Esophagus muscularis mucosa (tissue), 4 donors: Measurements from ENCODE around the gene ARL8B. TPM values are rescaled to one million over a fixed set of nuclear protein-coding genes. Genes with fewer than 3 reads are reported as not detected.

Source experiments
- DNase-seq: peaks from one replicate; pipeline ENCODE4 v3.0.0-alpha.2; 2017; ENCODE audit errors: extremely low spot score
- H3K27ac ChIP-seq, 4 donors: fragments of 200-600 bp; sonication (generic); replicated peaks in 1 of 4; 1 replicate in 3 of 4; 2 replicates in 1 of 4; pipeline ENCODE4 v1.5.1; 2016 to 2019; ENCODE audit warnings: mild to moderate bottlenecking in 1 of 4
- H3K27me3 ChIP-seq, 4 donors: fragments of 200-600 bp; sonication (generic); one replicate each; pipeline versions ENCODE4 v1.5.1 to v1.6.0; 2016 to 2019
- H3K36me3 ChIP-seq, 4 donors: fragments of 200-600 bp; sonication (generic); one replicate each; pipeline ENCODE4 v1.5.1; 2016 to 2019
- H3K4me1 ChIP-seq, 4 donors: fragments of 200-600 bp; sonication (generic); one replicate each; pipeline ENCODE4 v1.5.1; 2016 to 2019
- H3K4me3 ChIP-seq, 4 donors: fragments of 200-600 bp; sonication (generic); 1 replicate in 2 of 4; 2 replicates in 2 of 4; pipeline ENCODE4 v1.5.1; 2016 to 2019; ENCODE audit warnings: mild to moderate bottlenecking in 4 of 4, moderate library complexity in 1 of 4
- H3K9me3 ChIP-seq, 4 donors: fragments of 200-600 bp; sonication (generic); 1 replicate in 3 of 4; 2 replicates in 1 of 4; pipeline ENCODE4 v1.5.1; 2016 to 2019
- EP300 ChIP-seq: sonication (generic); formaldehyde crosslinking; IDR thresholded peaks from one replicate; pipeline ENCODE4 v1.6.1; 2017; ENCODE audit warnings: antibody characterized with exemption
- POLR2A ChIP-seq: fragments of 450-650 bp; IDR thresholded peaks from one replicate; pipeline ENCODE4 v1.6.1; 2017; ENCODE audit warnings: antibody characterized with exemption, moderate library complexity, mild to moderate bottlenecking, low read depth
- POLR2AphosphoS5 ChIP-seq, 2 donors: sonication (generic); formaldehyde crosslinking; IDR thresholded peaks; one replicate each; pipeline ENCODE4 v1.6.1; 2017; ENCODE audit warnings: antibody characterized with exemption in 2 of 2
- WGBS: methylation state at CpG from one replicate; pipeline ENCODE4 v1.1.5; 2018; 5-methylcytosine and 5-hydroxymethylcytosine counted together
- intact Hi-C: fragments of 100-400 bp; cut with DNase I; formaldehyde crosslinking; loops from one replicate; pipeline ENCODE4 v1.15.1; 2023
- total RNA-seq, 4 donors: library from RNA; depleted of rRNA; stranded (reverse); fragments of >200 nt; gene quantifications; one replicate each; pipeline versions ENCODE4 v1.1.0 to v1.2.1, GENCODE V29; 2016
- TF ChIP-seq, protein P1 (sequence below), 3 experiments: fragments of 200-600 bp in 2 of 3; fragments of 450-650 bp in 1 of 3; sonication (generic) in 2 of 3; IDR thresholded peaks; one replicate each; pipeline ENCODE4 v1.5.1; 2017 to 2019; ENCODE audit warnings: antibody characterized with exemption in 3 of 3, mild to moderate bottlenecking in 2 of 3, moderate library complexity in 1 of 3

Gene ARL8B
- total RNA-seq, 4 donors from 2014 or later: 40.6 to 47.1 (median 43.8) TPM

DNA sequence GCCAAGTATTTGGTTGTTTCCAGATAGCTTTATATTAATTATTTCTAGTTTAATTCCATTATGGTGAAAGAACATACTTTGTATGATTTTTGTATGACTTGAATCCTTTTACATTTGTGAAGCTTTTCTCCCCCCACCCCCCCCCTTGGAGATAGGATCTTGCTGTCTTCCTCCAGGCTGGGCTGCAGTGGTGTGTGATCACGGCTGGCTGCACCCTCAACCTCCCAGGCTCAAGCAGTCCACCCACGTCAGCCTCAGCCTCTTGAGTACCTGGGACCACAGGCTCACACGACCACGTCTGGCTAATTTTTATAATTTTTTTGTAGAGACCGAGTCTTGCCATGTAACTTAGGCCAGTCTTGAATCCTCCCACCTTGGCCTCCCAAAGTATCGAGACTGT is 29.5 kb downstream of the ARL8B start:
- Histone ChIP-seq H3K27ac (no peak overlapping the region), H3K27me3 (no peaks in the 10 kb centered on the region), H3K36me3 (no peaks in the 10 kb centered on the region), H3K4me3 (no peak overlapping the region), H3K9me3 (no peaks in the 10 kb centered on the region), H3K4me1 (peaks cover 0 to 21% (median 19%) of the 10 kb centered on the region in 4 donors)
- DNase-seq: no peak
- WGBS: 89% methylated on average over 6 of the region's 6 CpGs
- TF ChIP-seq EP300: no peak
- TF ChIP-seq, protein P1, sequence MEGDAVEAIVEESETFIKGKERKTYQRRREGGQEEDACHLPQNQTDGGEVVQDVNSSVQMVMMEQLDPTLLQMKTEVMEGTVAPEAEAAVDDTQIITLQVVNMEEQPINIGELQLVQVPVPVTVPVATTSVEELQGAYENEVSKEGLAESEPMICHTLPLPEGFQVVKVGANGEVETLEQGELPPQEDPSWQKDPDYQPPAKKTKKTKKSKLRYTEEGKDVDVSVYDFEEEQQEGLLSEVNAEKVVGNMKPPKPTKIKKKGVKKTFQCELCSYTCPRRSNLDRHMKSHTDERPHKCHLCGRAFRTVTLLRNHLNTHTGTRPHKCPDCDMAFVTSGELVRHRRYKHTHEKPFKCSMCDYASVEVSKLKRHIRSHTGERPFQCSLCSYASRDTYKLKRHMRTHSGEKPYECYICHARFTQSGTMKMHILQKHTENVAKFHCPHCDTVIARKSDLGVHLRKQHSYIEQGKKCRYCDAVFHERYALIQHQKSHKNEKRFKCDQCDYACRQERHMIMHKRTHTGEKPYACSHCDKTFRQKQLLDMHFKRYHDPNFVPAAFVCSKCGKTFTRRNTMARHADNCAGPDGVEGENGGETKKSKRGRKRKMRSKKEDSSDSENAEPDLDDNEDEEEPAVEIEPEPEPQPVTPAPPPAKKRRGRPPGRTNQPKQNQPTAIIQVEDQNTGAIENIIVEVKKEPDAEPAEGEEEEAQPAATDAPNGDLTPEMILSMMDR (IDR thresholded peaks at IDR 0.05): no peak
- intact Hi-C loops: no loop called here

DNA sequence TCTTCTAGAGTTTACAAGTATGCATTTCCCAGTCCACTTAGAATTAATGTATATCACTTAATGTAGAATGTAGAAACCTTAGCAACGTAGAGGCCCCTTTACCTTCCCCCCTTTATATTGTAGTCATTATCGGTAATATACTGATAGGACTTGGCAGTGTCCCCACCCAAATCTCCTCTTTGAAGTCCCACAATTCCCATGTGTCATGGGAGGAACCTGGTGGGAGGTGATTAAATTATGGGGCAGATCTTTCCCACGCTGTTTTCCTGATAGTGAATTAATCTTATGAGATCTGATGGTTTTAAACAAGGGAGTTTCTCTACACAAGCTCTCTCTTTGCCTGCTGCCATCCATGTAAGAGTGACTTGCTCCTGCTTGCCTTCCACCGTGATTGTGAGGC is 31.0 kb downstream of the ARL8B start:
- H3K27me3 ChIP-seq: no peaks in the 10 kb centered on the region
- peaks cover 0 to 30% (median 22%) of the 10 kb centered on the region in 4 donors for H3K4me1 ChIP-seq

DNA sequence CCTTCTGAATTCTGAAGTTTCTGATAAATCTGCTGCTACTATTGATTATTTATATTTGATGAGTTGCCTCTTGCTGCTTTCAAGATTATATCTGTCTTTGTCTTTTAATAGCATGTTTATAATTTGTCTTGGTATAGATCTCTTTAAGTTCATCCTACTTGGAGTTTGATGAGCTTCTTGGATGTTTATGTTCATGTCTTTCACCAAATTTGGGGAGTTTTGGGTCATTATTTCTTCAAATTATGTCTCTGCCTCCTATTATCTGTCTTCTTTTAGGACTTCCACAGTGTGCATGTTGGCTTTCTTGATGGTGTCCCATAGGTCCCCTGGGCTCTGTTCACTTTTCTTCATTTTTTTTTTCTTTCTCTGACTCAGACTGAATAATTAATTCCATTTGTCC is 33.1 kb downstream of the ARL8B start:
- H3K9me3 ChIP-seq: no peaks in the 10 kb centered on the region
- H3K4me3 ChIP-seq: no peak overlapping the region
- H3K36me3 ChIP-seq: no peaks in the 10 kb centered on the region
- no peak overlapping the region for H3K27ac ChIP-seq
- H3K27me3 ChIP-seq: no peaks in the 10 kb centered on the region
- DNase-seq: no peak
- TF ChIP-seq POLR2AphosphoS5 (IDR thresholded peaks at IDR 0.05) (no peak), POLR2A (no peak), EP300 (no peak)
- TF ChIP-seq, protein P1 (IDR thresholded peaks at IDR 0.05): no peak
- intact Hi-C loops: no loop called here
- H3K4me1 ChIP-seq: peaks cover 4 to 23% (median 12%) of the 10 kb centered on the region in 4 donors

More for the DNA sequence above, 31.0 kb downstream of the ARL8B start:
- Histone ChIP-seq H3K9me3 (no peaks in the 10 kb centered on the region), H3K36me3 (no peaks in the 10 kb centered on the region), H3K4me3 (no peak overlapping the region), H3K27ac (no peak overlapping the region)
- TF ChIP-seq EP300 (no peak), POLR2A (no peak), POLR2AphosphoS5 (IDR thresholded peaks at IDR 0.05) (no peak)
- TF ChIP-seq, protein P1 (IDR thresholded peaks at IDR 0.05): no peak
- intact Hi-C loops: no loop called here
- WGBS: 88% methylated on average over 4 of the region's 4 CpGs
- DNase-seq: no peak

DNA sequence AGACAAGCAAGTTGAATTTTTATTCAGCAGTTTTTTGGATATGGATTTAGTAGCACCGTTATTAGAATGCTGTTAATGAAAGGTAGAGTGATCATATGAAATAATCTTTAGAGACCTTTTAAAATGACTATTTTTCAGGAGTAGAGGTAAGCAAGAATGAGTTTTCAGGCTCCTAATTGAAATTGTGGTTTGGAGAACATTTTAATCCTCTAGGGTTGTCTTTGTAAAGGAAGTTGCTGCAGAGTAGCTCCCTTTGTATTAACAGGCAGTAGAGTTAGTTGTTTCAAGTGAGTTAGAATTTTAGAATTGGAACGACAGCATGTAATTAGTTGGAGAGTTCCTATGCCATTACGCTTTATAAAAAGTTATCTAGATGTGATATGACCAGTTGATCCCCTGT is 38.2 kb downstream of the ARL8B start:
- TF ChIP-seq, protein P1 (IDR thresholded peaks at IDR 0.05): no peak
- no peak for TF ChIP-seq EP300
- TF ChIP-seq POLR2A: no peak
- TF ChIP-seq POLR2AphosphoS5 (IDR thresholded peaks at IDR 0.05): no peak
- intact Hi-C loops: no loop called here
- WGBS: 79% methylated on average over 3 of the region's 3 CpGs
- Histone ChIP-seq H3K27ac (no peak overlapping the region), H3K36me3 (no peaks in the 10 kb centered on the region), H3K9me3 (no peaks in the 10 kb centered on the region), H3K4me1 (peaks cover 23 to 55% (median 43%) of the 10 kb centered on the region in 4 donors), H3K27me3 (no peaks in the 10 kb centered on the region), H3K4me3 (no peak overlapping the region)
- DNase-seq: no peak
